Posterior vena cava (tissue), 2 donors: ENCODE measurements around the gene KCNQ1. TPM values are rescaled to one million over a fixed set of nuclear protein-coding genes. Genes with fewer than 3 reads are reported as not detected.
A peak's percentile ranks its signal among the peaks of the same experiment; 100 is the strongest.

Source experiments
- DNase-seq: peaks from one replicate; pipeline ENCODE4 v3.0.0-alpha.2; 2020; ENCODE audit warnings: low spot score
- intact Hi-C, 2 donors: fragments of 100-400 bp; cut with DNase I; formaldehyde crosslinking; loops; one replicate each; pipeline versions ENCODE4 v1.14.1 to v1.14.2; 2022 to 2023
- total RNA-seq, 2 donors: library from RNA; stranded (reverse); fragmentation: NEBNext Ultra II Directional; extraction: Animal tissue kit (Norgen Biotek cat#: 25700); gene quantifications; one replicate each; pipeline ENCODE4 v1.2.1, GENCODE V29; 2021
- donor health status: DM: yes; HTN: yes; CAD: no.
- donor health status: DM: yes; HTN: yes; CAD: no.

KCNQ1 gene
- total RNA-seq, 2 donors from 2014 or later = 4.7 to 7.2 TPM

GRCh38 chr11:2806351-2807024 is 361.7 kb downstream of the KCNQ1 start:
- peak; percentile 76 for DNase-seq
- intact Hi-C loops = no loop called here

GRCh38 chr11:2807025-2807681 is 362.3 kb downstream of the KCNQ1 start:
- intact Hi-C loops = no loop called here
- peak; percentile 89 for DNase-seq

- DNase-seq = peak; percentile 52
- intact Hi-C loops = no loop called here
These were observed 363.0 kb downstream of the KCNQ1 start for GRCh38 chr11:2807801-2808241.

GRCh38 chr11:2808850-2809846 is 364.3 kb downstream of the KCNQ1 start:
- no peak for DNase-seq
- intact Hi-C loops = no loop called here

- intact Hi-C loops = no loop called here
- DNase-seq = no peak
These were observed 365.0 kb downstream of the KCNQ1 start for GRCh38 chr11:2809854-2810253.

- intact Hi-C loops = no loop called here
- DNase-seq = peak; percentile 58
These were observed 365.8 kb downstream of the KCNQ1 start for GRCh38 chr11:2810411-2811205.

GRCh38 chr11:2811206-2812091 is 366.6 kb downstream of the KCNQ1 start:
- DNase-seq = peak; percentile 78

GRCh38 chr11:2812371-2812991 is 367.7 kb downstream of the KCNQ1 start:
- intact Hi-C loops = no loop called here
- DNase-seq = peak; percentile 89

More at GRCh38 chr11:2811206-2812091, 366.6 kb downstream of the KCNQ1 start:
- intact Hi-C loops = no loop called here

GRCh38 chr11:2813141-2813908 is 368.5 kb downstream of the KCNQ1 start:
- intact Hi-C loops = no loop called here
- DNase-seq = peak; percentile 30

GRCh38 chr11:2813968-2814367 is 369.2 kb downstream of the KCNQ1 start:
- intact Hi-C loops = no loop called here

GRCh38 chr11:2814751-2815150 is 369.9 kb downstream of the KCNQ1 start:
- peak; percentile 58 for DNase-seq
- intact Hi-C loops = no loop called here

More at GRCh38 chr11:2813968-2814367, 369.2 kb downstream of the KCNQ1 start:
- no peak for DNase-seq

GRCh38 chr11:2815762-2816496 is 371.1 kb downstream of the KCNQ1 start:
- intact Hi-C loops = no loop called here
- DNase-seq = peak; percentile 63

GRCh38 chr11:2816523-2816922 is 371.7 kb downstream of the KCNQ1 start:
- intact Hi-C loops = no loop called here
- peak; percentile 56 for DNase-seq

GRCh38 chr11:2816941-2817421 is 372.2 kb downstream of the KCNQ1 start:
- intact Hi-C loops = no loop called here
- DNase-seq = peak; percentile 81

- DNase-seq = no peak
- intact Hi-C loops = no loop called here
These were observed 372.6 kb downstream of the KCNQ1 start for GRCh38 chr11:2817431-2817830.

GRCh38 chr11:2818021-2818420 is 373.2 kb downstream of the KCNQ1 start:
- DNase-seq = no peak
- intact Hi-C loops = no loop called here
